Measurements from ENCODE around the gene PTPRD.

- TF ChIP-seq FOXJ3 (CRISPR knock-in tag; IDR thresholded peaks at IDR 0.05) (no peak), KDM1A (IDR thresholded peaks at IDR 0.05) (no peak), CTCF (IDR thresholded peaks at IDR 0.05 in 2 of 3, conservative IDR thresholded peaks at IDR 0.05 in 1 of 3; ENCODE audit: insufficient read depth in 2 of 3, low read depth in 1 of 3, low read length in 3 of 3) (no peak), HNRNPL (IDR thresholded peaks at IDR 0.05; ENCODE audit: low read depth, low read length) (no peak), ZNF217 (CRISPR knock-in tag; IDR thresholded peaks at IDR 0.05) (no peak), ARID3A (IDR thresholded peaks at IDR 0.05; ENCODE audit: borderline replicate concordance, low read depth, low read length) (no peak), ZNF639 (CRISPR knock-in tag; conservative IDR thresholded peaks at IDR 0.05 in 1 of 2, IDR thresholded peaks at IDR 0.05 in 1 of 2) (no peak), ZNF146 (CRISPR knock-in tag; IDR thresholded peaks at IDR 0.05; ENCODE audit: unreplicated experiment) (no peak), REST (IDR thresholded peaks at IDR 0.05; ENCODE audit: borderline replicate concordance) (no peak), REST (CRISPR knock-in tag; IDR thresholded peaks at IDR 0.05; ENCODE audit: low read depth) (no peak), ZNF324 (CRISPR knock-in tag; IDR thresholded peaks at IDR 0.05) (no peak), JUN (IDR thresholded peaks at IDR 0.05; ENCODE audit: borderline replicate concordance, low read depth, low read length) (no peak), JUN (CRISPR knock-in tag; IDR thresholded peaks at IDR 0.05; ENCODE audit: borderline replicate concordance) (no peak), NRF1 (conservative IDR thresholded peaks at IDR 0.05 in 1 of 2, IDR thresholded peaks at IDR 0.05 in 1 of 2) (no peak), CREB1 (IDR thresholded peaks at IDR 0.05) (no peak), CREB1 (CRISPR knock-in tag; IDR thresholded peaks at IDR 0.05) (no peak)
Measured at GRCh38 chr9:9752722-9753121, 860.1 kb downstream of the PTPRD start.
